Measurements from ENCODE around the gene SAMD4A.

Gene SAMD4A

GRCh38 chr14:54566410-54567223 lies at the start of gene SAMD4A:
TSS of gene SAMD4A (plus strand) at chr14:54567128. CDS start at chr14:54567917, 789 bp downstream.
- peak; percentile 17 for DNase-seq

GRCh38 chr14:54524410-54524809 lies 42.5 kb upstream of the SAMD4A start:
- no peak for DNase-seq

GRCh38 chr14:54528973-54529372 lies 38.0 kb upstream of the SAMD4A start:
- no peak for DNase-seq

GRCh38 chr14:54529811-54530210 lies 37.1 kb upstream of the SAMD4A start:
- DNase-seq, result no peak

GRCh38 chr14:54532111-54533012 lies 34.6 kb upstream of the SAMD4A start:
- DNase-seq, result no peak

- DNase-seq, result no peak
Observed at GRCh38 chr14:54533100-54533499, 33.8 kb upstream of the SAMD4A start.

GRCh38 chr14:54535126-54535525 lies 31.8 kb upstream of the SAMD4A start:
- DNase-seq, result no peak

- no peak for DNase-seq
Observed at GRCh38 chr14:54535646-54536045, 31.3 kb upstream of the SAMD4A start.

- DNase-seq, result no peak
Observed at GRCh38 chr14:54537651-54538050, 29.3 kb upstream of the SAMD4A start.

- no peak for DNase-seq
Observed at GRCh38 chr14:54538055-54538454, 28.9 kb upstream of the SAMD4A start.

- no peak for DNase-seq
Observed at GRCh38 chr14:54547583-54547982, 19.3 kb upstream of the SAMD4A start.

- DNase-seq, result no peak
Observed at GRCh38 chr14:54548491-54548890, 18.4 kb upstream of the SAMD4A start.

GRCh38 chr14:54549862-54550261 lies 17.1 kb upstream of the SAMD4A start:
- DNase-seq, result no peak

GRCh38 chr14:54550514-54550913 lies 16.4 kb upstream of the SAMD4A start:
- DNase-seq, result no peak

GRCh38 chr14:54554401-54554800 lies 12.5 kb upstream of the SAMD4A start:
- no peak for DNase-seq

GRCh38 chr14:54555651-54556050 lies 11.3 kb upstream of the SAMD4A start:
- no peak for DNase-seq

GRCh38 chr14:54556535-54556934 lies 10.4 kb upstream of the SAMD4A start:
- no peak for DNase-seq

- no peak for DNase-seq
Observed at GRCh38 chr14:54562334-54562733, 4.6 kb upstream of the SAMD4A start.

GRCh38 chr14:54564071-54564867 lies 2.7 kb upstream of the SAMD4A start:
- peak; percentile 57 for DNase-seq

- peak; percentile 21 for DNase-seq
Observed at GRCh38 chr14:54564868-54565784, 1.8 kb upstream of the SAMD4A start.

- no peak for DNase-seq
Observed at GRCh38 chr14:54565785-54566409, 1.0 kb upstream of the SAMD4A start.

Data from OCI-M1 (cell line).